Osteoblast (primary cell): ENCODE results near the gene TLL2. TPM values are rescaled to one million over a fixed set of nuclear protein-coding genes. Genes with fewer than 3 reads are reported as not detected.

Source experiments
- DNase-seq: peaks from one replicate; pipeline ENCODE4 v3.0.0; 2011; ENCODE audit warnings: low spot score, mixed read lengths; ENCODE audit not compliant: insufficient read length; ENCODE audit errors: missing footprints
- H2AFZ ChIP-seq: 2 replicates; pipeline ENCODE4 v1.6.0; 2011; ENCODE audit warnings: mild to moderate bottlenecking, low read length
- H3K27ac ChIP-seq: 2 replicates; pipeline ENCODE4 v1.5.1; 2011; ENCODE audit warnings: mild to moderate bottlenecking, low read depth, low read length, moderate library complexity
- H3K27me3 ChIP-seq: 2 replicates; pipeline ENCODE4 v1.6.0; 2012; ENCODE audit warnings: mild to moderate bottlenecking, control low read depth, inconsistent platforms, low read length, moderate library complexity; ENCODE audit not compliant: insufficient read depth
- H3K36me3 ChIP-seq: 2 replicates; pipeline ENCODE4 v1.5.1; 2011; ENCODE audit warnings: mild to moderate bottlenecking, low read length, control low read depth, moderate library complexity; ENCODE audit not compliant: insufficient read depth
- H3K4me1 ChIP-seq: 2 replicates; pipeline ENCODE4 v1.5.1; 2011; ENCODE audit warnings: mild to moderate bottlenecking, low read length, control low read depth, moderate library complexity; ENCODE audit not compliant: insufficient read depth
- H3K4me2 ChIP-seq: 2 replicates; pipeline ENCODE4 v1.6.0; 2011; ENCODE audit warnings: mild to moderate bottlenecking, low read length; ENCODE audit not compliant: insufficient read depth
- H3K4me3 ChIP-seq: fragments of 200-600 bp; sonication (generic); 3 replicates; pipeline ENCODE4 v1.5.1; 2012; ENCODE audit warnings: mild to moderate bottlenecking, low read length, inconsistent platforms; ENCODE audit not compliant: insufficient read depth
- H3K79me2 ChIP-seq: 2 replicates; pipeline ENCODE4 v1.6.0; 2012; ENCODE audit warnings: mild to moderate bottlenecking, low read length, control low read depth, inconsistent platforms; ENCODE audit not compliant: insufficient read depth
- H3K9me3 ChIP-seq: 2 replicates; pipeline ENCODE4 v1.5.1; 2011; ENCODE audit warnings: low read depth, low read length, control low read depth
- H4K20me1 ChIP-seq: 2 replicates; pipeline ENCODE4 v1.6.0; 2012; ENCODE audit warnings: mild to moderate bottlenecking, low read length, control low read depth; ENCODE audit not compliant: insufficient read depth
- total RNA-seq: library from RNA; depleted of rRNA; stranded (reverse); fragments of >200 nt; gene quantifications from 2 replicates; pipeline ENCODE4 v1.2.3, GENCODE V29; 2012
- TF ChIP-seq, protein P1 (sequence below): IDR thresholded peaks from 2 replicates; pipeline ENCODE4 v1.5.1; 2011; ENCODE audit warnings: mild to moderate bottlenecking, low read depth, low read length, moderate library complexity; ENCODE audit errors: extremely low read depth

The TLL2 gene
- total RNA-seq, 1 donor = 0.36 TPM

DNA sequence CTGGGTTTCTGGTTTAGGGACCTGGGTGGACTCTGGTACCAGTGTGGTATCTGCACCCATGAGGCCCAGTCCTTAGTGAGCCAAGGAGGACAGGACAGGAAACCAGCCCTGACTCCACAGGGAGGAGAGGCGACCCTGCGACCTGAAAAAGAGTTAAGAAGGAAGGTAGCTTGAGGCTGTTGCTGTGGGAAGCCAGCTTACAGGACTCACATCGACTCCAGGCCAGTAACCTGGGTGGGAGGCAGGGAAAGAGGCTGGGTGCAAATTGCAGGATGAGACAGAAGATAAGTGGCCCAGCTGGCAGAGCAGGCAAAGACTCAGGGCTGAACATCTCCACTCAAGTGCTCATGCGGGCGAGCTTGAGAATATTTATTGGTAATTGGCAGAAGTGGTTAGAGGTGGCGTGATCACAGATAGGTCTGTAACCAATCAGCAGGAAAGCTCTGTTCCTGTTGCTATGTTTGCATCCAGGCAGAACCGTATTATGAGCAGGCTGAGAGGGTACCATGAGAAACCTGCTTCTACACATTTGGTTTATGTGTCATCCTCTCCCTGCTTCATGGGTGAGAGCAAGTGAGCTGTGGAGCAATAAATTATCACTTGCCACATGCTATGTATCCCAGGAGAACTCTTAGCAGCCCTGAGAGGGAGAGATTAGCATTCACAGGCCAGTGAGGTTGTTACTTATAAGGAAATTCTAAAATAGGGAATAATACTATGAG, 11.0 kb downstream of the TLL2 start:
- H3K79me2 ChIP-seq = no peaks in the 10 kb centered on the region
- no peaks in the 10 kb centered on the region for H3K4me1 ChIP-seq
- H3K4me3 ChIP-seq = no peak overlapping the region
- no peak overlapping the region for H2AFZ ChIP-seq
- DNase-seq = no peak
- no peaks in the 10 kb centered on the region for H4K20me1 ChIP-seq
- no peaks in the 10 kb centered on the region for H3K9me3 ChIP-seq
- no peaks in the 10 kb centered on the region for H3K27me3 ChIP-seq
- no peak overlapping the region for H3K27ac ChIP-seq
- H3K4me2 ChIP-seq = no peak overlapping the region
- no peaks in the 10 kb centered on the region for H3K36me3 ChIP-seq
- TF ChIP-seq, protein P1, sequence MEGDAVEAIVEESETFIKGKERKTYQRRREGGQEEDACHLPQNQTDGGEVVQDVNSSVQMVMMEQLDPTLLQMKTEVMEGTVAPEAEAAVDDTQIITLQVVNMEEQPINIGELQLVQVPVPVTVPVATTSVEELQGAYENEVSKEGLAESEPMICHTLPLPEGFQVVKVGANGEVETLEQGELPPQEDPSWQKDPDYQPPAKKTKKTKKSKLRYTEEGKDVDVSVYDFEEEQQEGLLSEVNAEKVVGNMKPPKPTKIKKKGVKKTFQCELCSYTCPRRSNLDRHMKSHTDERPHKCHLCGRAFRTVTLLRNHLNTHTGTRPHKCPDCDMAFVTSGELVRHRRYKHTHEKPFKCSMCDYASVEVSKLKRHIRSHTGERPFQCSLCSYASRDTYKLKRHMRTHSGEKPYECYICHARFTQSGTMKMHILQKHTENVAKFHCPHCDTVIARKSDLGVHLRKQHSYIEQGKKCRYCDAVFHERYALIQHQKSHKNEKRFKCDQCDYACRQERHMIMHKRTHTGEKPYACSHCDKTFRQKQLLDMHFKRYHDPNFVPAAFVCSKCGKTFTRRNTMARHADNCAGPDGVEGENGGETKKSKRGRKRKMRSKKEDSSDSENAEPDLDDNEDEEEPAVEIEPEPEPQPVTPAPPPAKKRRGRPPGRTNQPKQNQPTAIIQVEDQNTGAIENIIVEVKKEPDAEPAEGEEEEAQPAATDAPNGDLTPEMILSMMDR = no peak

DNA sequence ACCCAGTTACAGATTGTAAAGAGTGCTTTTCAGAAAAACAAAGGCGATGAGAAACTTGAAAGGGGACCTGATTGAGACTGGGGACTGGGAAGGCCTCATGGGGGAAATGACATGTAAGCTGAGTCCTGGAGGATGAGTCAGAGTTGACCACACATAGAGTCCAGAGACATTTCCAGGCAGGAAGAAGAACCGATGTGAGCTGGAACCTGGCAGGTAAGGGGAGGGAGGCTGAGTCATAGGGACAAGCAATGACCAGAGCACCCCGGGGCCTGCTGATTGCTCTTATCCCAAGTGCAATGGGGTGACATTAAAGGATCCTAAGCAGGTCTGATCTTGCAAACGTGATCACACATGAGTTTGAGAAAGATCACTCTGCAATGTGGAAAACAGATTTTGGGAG, 11.7 kb downstream of the TLL2 start:
- DNase-seq = no peak
- TF ChIP-seq, protein P1 = no peak
- Histone ChIP-seq H3K27ac (no peak overlapping the region), H3K4me2 (no peak overlapping the region), H3K27me3 (no peaks in the 10 kb centered on the region), H3K9me3 (no peaks in the 10 kb centered on the region), H3K4me3 (no peak overlapping the region), H3K79me2 (no peaks in the 10 kb centered on the region), H4K20me1 (no peaks in the 10 kb centered on the region), H3K4me1 (no peaks in the 10 kb centered on the region), H2AFZ (no peak overlapping the region), H3K36me3 (no peaks in the 10 kb centered on the region)

DNA sequence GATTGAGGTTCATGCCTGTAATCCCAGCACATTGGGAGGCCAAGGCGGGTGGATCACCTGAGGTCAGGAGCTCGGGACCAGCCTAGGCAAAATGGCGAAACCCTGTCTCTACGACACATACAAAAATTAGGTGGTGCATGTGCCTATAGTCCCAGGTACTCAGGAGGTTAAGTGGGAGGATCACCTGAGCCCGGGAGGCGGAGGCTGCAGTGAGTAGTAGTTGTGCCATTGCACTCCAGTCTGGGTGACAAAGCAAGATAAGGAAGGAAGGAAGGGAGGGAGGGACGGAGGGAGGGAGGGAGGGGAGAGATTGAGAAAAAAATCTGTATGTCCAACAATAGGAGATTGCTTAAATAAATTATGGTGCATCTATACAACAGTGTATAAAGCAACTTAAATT, 13.2 kb downstream of the TLL2 start:
- Histone ChIP-seq H3K9me3 (no peaks in the 10 kb centered on the region), H3K4me3 (no peak overlapping the region), H3K79me2 (no peaks in the 10 kb centered on the region), H3K36me3 (no peaks in the 10 kb centered on the region), H3K27ac (no peak overlapping the region), H4K20me1 (no peaks in the 10 kb centered on the region), H3K27me3 (no peaks in the 10 kb centered on the region), H3K4me1 (no peaks in the 10 kb centered on the region), H2AFZ (no peak overlapping the region), H3K4me2 (no peak overlapping the region)
- TF ChIP-seq, protein P1 = no peak
- DNase-seq = no peak

GRCh38 chr10:96500050-96500449, 13.7 kb downstream of the TLL2 start:
- no peak overlapping the region for H2AFZ ChIP-seq
- H3K36me3 ChIP-seq = no peaks in the 10 kb centered on the region
- H3K4me3 ChIP-seq = no peak overlapping the region
- H3K9me3 ChIP-seq = no peaks in the 10 kb centered on the region
- no peak overlapping the region for H3K27ac ChIP-seq
- H4K20me1 ChIP-seq = no peaks in the 10 kb centered on the region
- no peaks in the 10 kb centered on the region for H3K4me1 ChIP-seq
- no peak overlapping the region for H3K4me2 ChIP-seq
- TF ChIP-seq, protein P1 = no peak
- DNase-seq = no peak
- H3K79me2 ChIP-seq = no peaks in the 10 kb centered on the region
- H3K27me3 ChIP-seq = no peaks in the 10 kb centered on the region
